C4-2B (cell line): Measurements from ENCODE around the gene LTV1.

ENCODE experiments used
- CTCF ChIP-seq: fragments of 450-650 bp; conservative IDR thresholded peaks from 2 replicates; pipeline ENCODE4 v1.5.1; 2017; ENCODE audit warnings: mild to moderate bottlenecking
- ZFX ChIP-seq: fragments of 450-650 bp; IDR thresholded peaks from 2 replicates; pipeline ENCODE4 v1.6.1; 2017

GRCh38 chr6:143877584-143878271, 34.6 kb downstream of the LTV1 start:
- no peak for TF ChIP-seq CTCF
- no peak for TF ChIP-seq ZFX
